Fibroblast of skin of left quadriceps (primary cell): ENCODE data around the gene ORAI2.
"Not testable (repeated sequence)": the region's sequence is repeated elsewhere in the genome, so short reads cannot be mapped to it uniquely, and the experiment has no call there.

ENCODE experiments used
- DNase-seq, 2 experiments: peaks; one replicate each; pipeline ENCODE4 v3.0.0-alpha.2; 2013; ENCODE audit warnings: low read depth in 2 of 2

ORAI2 gene

GRCh38 chr7:102469351-102469971 lies 36.1 kb downstream of the ORAI2 start:
- no peak for DNase-seq

GRCh38 chr7:102469972-102470825 lies 36.8 kb downstream of the ORAI2 start:
- no peak for DNase-seq

GRCh38 chr7:102471791-102472125 lies 38.4 kb downstream of the ORAI2 start:
- no peak for DNase-seq

- DNase-seq: no peak
Observed at GRCh38 chr7:102472126-102473041, 39.0 kb downstream of the ORAI2 start.

- no peak for DNase-seq
Observed at GRCh38 chr7:102473271-102473991, 40.1 kb downstream of the ORAI2 start.

GRCh38 chr7:102474116-102474515 lies 40.7 kb downstream of the ORAI2 start:
- DNase-seq: not testable (repeated sequence)

- DNase-seq: not testable (repeated sequence)
Observed at GRCh38 chr7:102474736-102475435, 41.5 kb downstream of the ORAI2 start.

GRCh38 chr7:102478314-102479208 lies 45.2 kb downstream of the ORAI2 start, which contains the start of gene POLR2J:
Gene POLR2J, minus strand, starts transcription at chr7:102478922. Its CDS starts 62 bp downstream, at chr7:102478860.
- DNase-seq: peak; percentile 45 to 52

GRCh38 chr7:102479209-102479584 lies 45.8 kb downstream of the ORAI2 start:
- DNase-seq: not testable (repeated sequence)

GRCh38 chr7:102479982-102480637 lies 46.7 kb downstream of the ORAI2 start:
- DNase-seq: not testable (repeated sequence)

GRCh38 chr7:102481962-102482361 lies 48.6 kb downstream of the ORAI2 start:
- DNase-seq: not testable (repeated sequence)

GRCh38 chr7:102484317-102484716 lies 50.9 kb downstream of the ORAI2 start:
- DNase-seq: not testable (repeated sequence)

GRCh38 chr7:102490529-102491075 lies 57.2 kb downstream of the ORAI2 start:
- DNase-seq: not testable (repeated sequence)

GRCh38 chr7:102493220-102493935 lies 60.0 kb downstream of the ORAI2 start:
- DNase-seq: not testable (repeated sequence)

GRCh38 chr7:102494026-102494425 lies 60.7 kb downstream of the ORAI2 start:
- not testable (repeated sequence) for DNase-seq

GRCh38 chr7:102494473-102495149 lies 61.2 kb downstream of the ORAI2 start:
- not testable (repeated sequence) for DNase-seq

- DNase-seq: not testable (repeated sequence)
Observed at GRCh38 chr7:102496861-102497260, 63.5 kb downstream of the ORAI2 start.
